ENCODE results near the gene GMDS.

- no peak for TF ChIP-seq CHD1 (IDR thresholded peaks at IDR 0.05; ENCODE audit: low read depth, low read length)
- TF ChIP-seq CTCF (conservative IDR thresholded peaks at IDR 0.05; ENCODE audit: low read depth, low read length): no peak
- no peak for TF ChIP-seq POLR2A (IDR thresholded peaks at IDR 0.05; ENCODE audit: low read depth, low read length)
- TF ChIP-seq MAZ (IDR thresholded peaks at IDR 0.05; ENCODE audit: borderline replicate concordance, low read depth, low read length): no peak
- TF ChIP-seq CEBPB (IDR thresholded peaks at IDR 0.05; ENCODE audit: low read depth, low read length): no peak
- no peak for TF ChIP-seq RAD21 (IDR thresholded peaks at IDR 0.05; ENCODE audit: low read length)
- no peak for TF ChIP-seq BHLHE40 (IDR thresholded peaks at IDR 0.05; ENCODE audit: low read depth, low read length)
- no peak for TF ChIP-seq RCOR1 (IDR thresholded peaks at IDR 0.05; ENCODE audit: insufficient replicate concordance, low read length)
- no peak for TF ChIP-seq SMC3 (IDR thresholded peaks at IDR 0.05; ENCODE audit: low read depth, low read length)
- no peak for TF ChIP-seq NFE2L2 (IDR thresholded peaks at IDR 0.05; ENCODE audit: low read depth, low read length)
- TF ChIP-seq USF2 (IDR thresholded peaks at IDR 0.05; ENCODE audit: low read depth, low read length): no peak
- no peak for TF ChIP-seq FOS (IDR thresholded peaks at IDR 0.05; ENCODE audit: low read depth, low read length)
Measured at GRCh38 chr6:1745814-1746213, 499.6 kb downstream of the GMDS start.
